Activated CD4-positive, CD25-positive, alpha-beta regulatory T cell treated with anti-CD3 and anti-CD28 coated beads, Interleukin-2, amount 50 U/mL, for 16 hours (primary cell): Measurements from ENCODE around the gene TEX19.
"Not testable (repeated sequence)": the region's sequence is repeated elsewhere in the genome, so short reads cannot be mapped to it uniquely, and the experiment has no call there.

Experiments
- DNase-seq: peaks from one replicate; pipeline ENCODE4 v3.0.0-alpha.2; 2020; ENCODE audit warnings: low read depth, low spot score

TEX19 gene

GRCh38 chr17:82408288-82408937 is 49.4 kb downstream of the TEX19 start:
- no peak for DNase-seq

GRCh38 chr17:82408938-82409318 is 49.9 kb downstream of the TEX19 start:
- DNase-seq: no peak

GRCh38 chr17:82410014-82410716 is 51.1 kb downstream of the TEX19 start:
- no peak for DNase-seq

GRCh38 chr17:82411396-82412053 is 52.5 kb downstream of the TEX19 start:
- DNase-seq: no peak

- not testable (repeated sequence) for DNase-seq
These were observed 53.0 kb downstream of the TEX19 start for GRCh38 chr17:82412081-82412480.

- no peak for DNase-seq
These were observed 53.8 kb downstream of the TEX19 start for GRCh38 chr17:82412535-82413520.
